A549 (cell line): ENCODE results near the gene SLC16A1.

ENCODE experiments used
- NFE2L2 ChIP-seq: fragments of 150-350 bp; conservative IDR thresholded peaks from 2 replicates; pipeline ENCODE4 v1.6.1; 2014; ENCODE audit warnings: low read length
- POLR2A ChIP-seq: IDR thresholded peaks from 2 replicates; pipeline ENCODE4 v1.6.1; 2012; ENCODE audit warnings: mild to moderate bottlenecking, low read length
- RNF2 ChIP-seq: fragments of 200-600 bp; sonication (generic); IDR thresholded peaks from 2 replicates; pipeline ENCODE4 v1.6.1; 2016; ENCODE audit warnings: low read depth, mild to moderate bottlenecking, antibody characterized with exemption, moderate library complexity, borderline replicate concordance
- ZFP36 ChIP-seq: fragments of 450-650 bp; IDR thresholded peaks from 2 replicates; pipeline ENCODE4 v1.6.1; 2014; ENCODE audit warnings: borderline replicate concordance; ENCODE audit not compliant: partially characterized antibody
- TF ChIP-seq, protein P1 (sequence below): fragments of >200 bp; sonication (Bioruptor Twin); formaldehyde crosslinking; IDR thresholded peaks from 3 replicates; pipeline ENCODE4 v1.5.1; 2016

- TF ChIP-seq RNF2 = no peak
- TF ChIP-seq, protein P1, sequence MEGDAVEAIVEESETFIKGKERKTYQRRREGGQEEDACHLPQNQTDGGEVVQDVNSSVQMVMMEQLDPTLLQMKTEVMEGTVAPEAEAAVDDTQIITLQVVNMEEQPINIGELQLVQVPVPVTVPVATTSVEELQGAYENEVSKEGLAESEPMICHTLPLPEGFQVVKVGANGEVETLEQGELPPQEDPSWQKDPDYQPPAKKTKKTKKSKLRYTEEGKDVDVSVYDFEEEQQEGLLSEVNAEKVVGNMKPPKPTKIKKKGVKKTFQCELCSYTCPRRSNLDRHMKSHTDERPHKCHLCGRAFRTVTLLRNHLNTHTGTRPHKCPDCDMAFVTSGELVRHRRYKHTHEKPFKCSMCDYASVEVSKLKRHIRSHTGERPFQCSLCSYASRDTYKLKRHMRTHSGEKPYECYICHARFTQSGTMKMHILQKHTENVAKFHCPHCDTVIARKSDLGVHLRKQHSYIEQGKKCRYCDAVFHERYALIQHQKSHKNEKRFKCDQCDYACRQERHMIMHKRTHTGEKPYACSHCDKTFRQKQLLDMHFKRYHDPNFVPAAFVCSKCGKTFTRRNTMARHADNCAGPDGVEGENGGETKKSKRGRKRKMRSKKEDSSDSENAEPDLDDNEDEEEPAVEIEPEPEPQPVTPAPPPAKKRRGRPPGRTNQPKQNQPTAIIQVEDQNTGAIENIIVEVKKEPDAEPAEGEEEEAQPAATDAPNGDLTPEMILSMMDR = no peak
- TF ChIP-seq NFE2L2 = no peak
- no peak for TF ChIP-seq ZFP36
- TF ChIP-seq POLR2A = no peak
Measured at GRCh38 chr1:112906150-112906698, 49.8 kb downstream of the SLC16A1 start.
